GM13976 (cell line): ENCODE results near the gene TUBGCP3.
"Not testable (repeated sequence)": the region's sequence is repeated elsewhere in the genome, so short reads cannot be mapped to it uniquely, and the experiment has no call there.

ENCODE experiments used
- DNase-seq: peaks from one replicate; pipeline ENCODE4 v3.0.0; 2012; ENCODE audit warnings: low spot score
- CTCF ChIP-seq: IDR thresholded peaks from 2 replicates; pipeline ENCODE4 v1.5.1; 2012; ENCODE audit warnings: borderline replicate concordance, mild to moderate bottlenecking; ENCODE audit not compliant: insufficient read depth; ENCODE audit errors: extremely low read depth, missing control alignments, control extremely low read depth
- in situ Hi-C: fragments of 300-500 bp; cut with MboI; formaldehyde crosslinking; loops from one replicate; pipeline ENCODE4 v1.12.0; 2022; ENCODE audit warnings: low sequenced_read_pairs, mixed read lengths, inconsistent platforms; ENCODE audit not compliant: unreplicated experiment

The TUBGCP3 gene

GRCh38 chr13:112487127-112487517, 100.8 kb downstream of the TUBGCP3 start:
- TF ChIP-seq CTCF: no peak
- DNase-seq: no peak
- in situ Hi-C loops: no loop called here

- TF ChIP-seq CTCF: no peak
- in situ Hi-C loops: no loop called here
- DNase-seq: no peak
Observed at GRCh38 chr13:112486386-112487126, 101.4 kb downstream of the TUBGCP3 start.

- in situ Hi-C loops, DNase-seq: not testable (repeated sequence)
Observed at GRCh38 chr13:112485814-112486213, 102.1 kb downstream of the TUBGCP3 start.

GRCh38 chr13:112483299-112483698, 104.7 kb downstream of the TUBGCP3 start:
- no peak for DNase-seq
- no peak for TF ChIP-seq CTCF
- in situ Hi-C loops: no loop called here

- TF ChIP-seq CTCF: no peak
- in situ Hi-C loops: no loop called here
- DNase-seq: no peak
Observed at GRCh38 chr13:112481458-112481857, 106.5 kb downstream of the TUBGCP3 start.

- no peak for DNase-seq
- in situ Hi-C loops: no loop called here
- no peak for TF ChIP-seq CTCF
Observed at GRCh38 chr13:112479389-112479788, 108.6 kb downstream of the TUBGCP3 start.

GRCh38 chr13:112477070-112477619, 110.8 kb downstream of the TUBGCP3 start:
- in situ Hi-C loops: no loop called here
- no peak for DNase-seq
- no peak for TF ChIP-seq CTCF
